ENCODE measurements around the gene SERTAD3.
"Not testable (repeated sequence)": the region's sequence is repeated elsewhere in the genome, so short reads cannot be mapped to it uniquely, and the experiment has no call there.

The SERTAD3 gene

DNA sequence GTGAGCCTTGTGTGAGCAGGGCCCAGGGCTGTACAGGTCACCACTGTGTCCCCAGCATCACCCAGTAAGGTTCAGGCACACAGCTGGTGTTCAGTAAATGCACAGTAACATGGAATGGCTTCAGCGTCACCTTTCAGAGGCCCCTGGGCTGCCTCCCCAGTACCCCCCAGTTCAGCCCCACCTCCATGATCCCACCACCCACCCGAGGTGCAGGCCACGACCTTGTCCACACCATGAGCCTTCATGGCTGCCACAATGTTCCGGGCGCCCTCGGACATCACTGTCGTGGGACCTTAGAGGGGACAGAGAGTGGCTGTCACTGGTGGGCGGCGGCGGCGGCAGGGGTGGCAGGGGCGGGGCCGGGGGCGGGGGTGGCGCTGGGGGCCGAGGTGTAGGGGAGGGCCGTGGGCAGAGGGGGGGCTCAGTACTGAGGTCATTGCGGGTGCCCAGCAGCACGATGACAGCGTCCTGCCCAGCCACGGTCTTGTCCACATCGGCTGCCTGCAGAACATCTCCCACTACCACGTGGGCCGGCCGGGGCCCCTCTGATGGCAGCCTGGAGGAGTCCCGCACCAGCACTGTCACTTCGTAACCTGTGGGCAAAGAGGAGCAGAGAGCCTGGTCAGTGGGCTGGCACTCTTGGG is 13.9 kb upstream of the SERTAD3 start:
- no peak for DNase-seq

GRCh38 chr19:40457048-40457447 is 12.9 kb upstream of the SERTAD3 start:
- DNase-seq, result no peak

DNA sequence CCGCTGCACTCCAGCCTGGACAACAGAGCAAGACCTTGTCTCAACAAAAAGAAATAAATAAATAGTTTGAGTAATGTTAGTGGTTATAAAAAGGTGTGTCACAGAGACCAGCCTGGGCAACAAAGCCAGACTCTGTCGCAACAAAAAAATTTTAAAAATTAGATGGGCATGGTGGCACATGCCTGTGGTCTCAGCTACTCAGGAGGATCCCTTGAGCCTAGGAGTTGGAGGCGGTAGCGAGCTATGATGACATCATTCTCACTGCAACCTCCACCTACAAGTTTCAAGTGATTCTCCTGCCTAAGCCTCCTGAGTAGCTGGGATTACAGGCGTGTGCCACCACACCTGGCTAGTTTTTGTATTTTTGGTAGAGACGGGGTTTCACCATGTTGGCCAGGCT is 9.8 kb upstream of the SERTAD3 start:
- not testable (repeated sequence) for DNase-seq

- DNase-seq, result no peak
These were observed 9.1 kb upstream of the SERTAD3 start for GRCh38 chr19:40453151-40453735.

DNA sequence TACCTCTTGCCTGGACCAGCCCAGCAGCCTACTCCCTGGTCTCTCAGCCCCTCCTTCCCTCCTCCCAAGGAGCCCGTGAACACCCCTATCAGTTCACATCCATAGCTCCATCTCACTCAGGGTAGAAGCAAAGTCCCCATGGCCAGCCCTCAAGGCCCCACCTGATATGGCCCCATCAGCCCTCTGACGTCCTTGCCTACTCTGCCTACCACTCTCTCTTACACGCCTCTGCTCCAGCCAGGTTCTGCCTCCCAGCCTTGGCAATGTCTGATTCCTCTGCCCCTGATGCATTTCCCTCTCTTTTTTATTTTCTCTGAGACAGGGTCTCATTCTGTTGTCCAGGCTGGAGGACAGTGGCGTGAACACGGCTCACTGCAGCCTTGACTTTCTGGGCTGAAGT is 7.9 kb upstream of the SERTAD3 start:
- DNase-seq, result no peak

DNA sequence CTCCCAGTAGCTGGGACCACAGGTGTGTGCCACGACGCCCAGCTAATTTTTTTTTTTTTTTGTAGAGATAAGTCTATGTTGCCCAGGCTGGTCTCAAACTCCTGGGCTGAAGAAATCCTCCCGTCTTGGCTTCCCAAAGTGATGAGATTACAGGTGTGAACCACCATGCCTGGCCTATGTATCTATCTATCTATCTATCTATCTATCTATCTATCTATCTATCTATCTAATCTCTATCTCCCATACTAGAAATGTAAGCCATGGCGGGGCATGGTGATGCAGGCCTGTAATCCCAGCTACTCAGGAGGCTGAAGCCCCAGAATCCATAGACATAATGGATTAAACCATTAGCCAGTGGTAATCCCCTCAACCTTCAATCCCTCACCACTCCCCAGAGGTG is 6.5 kb upstream of the SERTAD3 start:
- DNase-seq, result no peak

GRCh38 chr19:40449506-40449905 is 5.4 kb upstream of the SERTAD3 start:
- no peak for DNase-seq

- no peak for DNase-seq
These were observed 2.2 kb upstream of the SERTAD3 start for GRCh38 chr19:40446263-40446784.

GRCh38 chr19:40445780-40446262 is 1.7 kb upstream of the SERTAD3 start:
- DNase-seq, result no peak

DNA sequence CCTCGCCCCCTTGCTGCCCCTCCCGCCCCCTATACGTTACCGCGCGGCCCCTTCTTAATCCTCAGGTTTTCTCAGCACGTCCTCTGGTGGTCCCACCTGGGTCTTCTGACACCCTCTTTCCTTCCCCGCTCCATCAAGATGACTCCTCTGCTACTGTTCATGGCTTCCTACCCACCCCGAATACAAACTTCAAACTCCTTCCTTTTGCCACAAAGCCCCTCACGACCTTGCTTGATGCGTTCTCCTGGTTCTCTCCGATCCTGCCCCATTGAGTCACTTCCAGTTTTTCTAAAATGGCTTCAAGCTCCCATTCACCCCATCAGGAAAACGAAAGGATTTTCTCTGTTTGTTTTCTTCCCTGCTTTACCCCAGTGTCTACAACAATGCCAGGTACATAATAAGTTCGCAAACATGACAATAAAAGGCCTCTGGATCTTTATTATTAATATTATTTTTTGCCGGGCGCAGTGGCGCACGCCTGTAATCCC is 734 bp upstream of the SERTAD3 start:
- DNase-seq, result no peak

- peak; percentile 99 for DNase-seq
These were observed 770 bp downstream of the SERTAD3 start for GRCh38 chr19:40443131-40443999.

- no peak for DNase-seq
These were observed 1.6 kb downstream of the SERTAD3 start for GRCh38 chr19:40442328-40443130.

GRCh38 chr19:40441719-40442253 is 2.3 kb downstream of the SERTAD3 start:
- no peak for DNase-seq

- DNase-seq, result no peak
These were observed 5.9 kb downstream of the SERTAD3 start for GRCh38 chr19:40438284-40438683.

- peak; percentile 48 for DNase-seq
These were observed 10.5 kb downstream of the SERTAD3 start for GRCh38 chr19:40433391-40434216.

DNA sequence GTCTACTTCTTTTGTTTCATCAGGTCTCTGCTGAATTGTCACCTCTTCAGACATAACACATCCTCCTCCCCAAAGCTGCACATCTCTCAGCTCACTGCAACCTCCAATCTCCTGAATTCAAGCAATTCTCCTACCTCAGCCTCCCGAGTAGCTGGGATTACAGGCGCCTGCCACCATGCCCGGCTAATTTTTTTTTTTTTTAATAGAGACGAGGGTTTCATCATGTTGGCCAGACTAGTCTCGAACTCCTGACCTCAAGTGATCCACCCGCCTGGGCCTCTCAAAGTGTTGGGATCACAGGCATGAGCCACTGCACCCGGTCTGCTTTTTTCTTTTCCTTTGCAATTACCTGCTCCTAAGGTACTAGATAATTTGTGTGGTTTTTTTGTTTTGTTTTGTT is 11.4 kb downstream of the SERTAD3 start:
- not testable (repeated sequence) for DNase-seq

DNA sequence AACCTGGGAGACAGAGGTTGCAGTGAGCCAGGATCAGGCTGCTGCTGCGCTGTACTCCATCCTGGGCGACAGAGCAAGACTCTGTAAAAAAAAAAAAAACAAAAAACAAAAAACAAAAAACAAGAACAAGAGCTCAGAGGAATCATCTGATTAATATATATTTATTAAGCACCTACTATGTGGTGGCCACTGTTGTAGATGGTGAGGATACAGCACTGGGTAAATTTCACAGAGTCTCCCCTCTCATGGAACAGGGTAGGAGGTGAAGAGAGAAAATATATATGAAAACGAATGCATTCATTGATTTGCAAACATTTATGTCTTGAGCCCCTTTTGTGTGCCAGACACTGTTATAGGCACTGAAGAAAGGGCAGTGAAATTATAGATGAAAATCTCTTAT is 12.4 kb downstream of the SERTAD3 start:
- DNase-seq, result no peak

- DNase-seq, result not testable (repeated sequence)
These were observed 13.9 kb downstream of the SERTAD3 start for GRCh38 chr19:40430242-40430641.

GRCh38 chr19:40428197-40428596 is 15.9 kb downstream of the SERTAD3 start:
- not testable (repeated sequence) for DNase-seq

GRCh38 chr19:40425450-40426287 is 18.5 kb downstream of the SERTAD3 start, which contains the start of gene SERTAD1:
Gene SERTAD1, minus strand, starts transcription at chr19:40425992. Its CDS starts 2,446 bp downstream, at chr19:40423546.
- peak; percentile 98 for DNase-seq
